Measurements from ENCODE around the gene KAT6B.

The KAT6B gene

GRCh38 chr10:74925708-74926107 is 99.3 kb downstream of the KAT6B start:
- TF ChIP-seq CTCF (conservative IDR thresholded peaks at IDR 0.05; ENCODE audit: control insufficient read depth, insufficient read depth, low read depth, low read length) = no peak
- DNase-seq (ENCODE audit: low read depth) = no peak
- H3K4me3 ChIP-seq (ENCODE audit: control insufficient read depth, low read depth, low read length) = no peak overlapping the region

- H3K4me3 ChIP-seq (ENCODE audit: control insufficient read depth, low read depth, low read length) = no peak overlapping the region
- DNase-seq (ENCODE audit: low read depth) = no peak
- no peak for TF ChIP-seq CTCF (conservative IDR thresholded peaks at IDR 0.05; ENCODE audit: control insufficient read depth, insufficient read depth, low read depth, low read length)
Observed at GRCh38 chr10:74926791-74927585, 100.6 kb downstream of the KAT6B start.

DNA sequence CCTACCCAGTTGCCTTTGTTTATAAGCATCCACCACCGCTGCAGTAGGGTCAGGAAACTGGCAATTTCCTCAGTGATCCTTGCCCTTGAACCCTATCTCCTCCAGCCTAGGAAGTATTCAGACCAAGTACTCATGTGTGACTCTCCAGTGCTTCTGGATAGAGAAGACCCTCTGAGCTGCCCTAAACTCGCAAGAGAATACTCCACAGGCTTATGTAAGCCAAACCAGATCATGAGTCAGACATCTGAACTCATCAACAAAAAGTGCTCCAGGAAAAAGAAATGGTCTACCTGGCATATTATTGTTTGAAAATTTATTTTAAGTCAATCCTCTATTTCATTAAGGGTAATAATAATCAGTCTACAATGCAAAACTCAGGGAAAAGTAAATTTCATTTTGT is 101.3 kb downstream of the KAT6B start:
- DNase-seq (ENCODE audit: low read depth) = peak; percentile 61
- TF ChIP-seq CTCF (conservative IDR thresholded peaks at IDR 0.05; ENCODE audit: control insufficient read depth, insufficient read depth, low read depth, low read length) = no peak
- H3K4me3 ChIP-seq (ENCODE audit: control insufficient read depth, low read depth, low read length) = no peak overlapping the region

GRCh38 chr10:74928742-74929191 is 102.4 kb downstream of the KAT6B start:
- peak; percentile 49 for DNase-seq (ENCODE audit: low read depth)
- no peak overlapping the region for H3K4me3 ChIP-seq (ENCODE audit: control insufficient read depth, low read depth, low read length)
- TF ChIP-seq CTCF (conservative IDR thresholded peaks at IDR 0.05; ENCODE audit: control insufficient read depth, insufficient read depth, low read depth, low read length) = no peak

- no peak for TF ChIP-seq CTCF (conservative IDR thresholded peaks at IDR 0.05; ENCODE audit: control insufficient read depth, insufficient read depth, low read depth, low read length)
- DNase-seq (ENCODE audit: low read depth) = peak; percentile 69
- H3K4me3 ChIP-seq (ENCODE audit: control insufficient read depth, low read depth, low read length) = no peak overlapping the region
Observed at GRCh38 chr10:74929197-74929596, 102.8 kb downstream of the KAT6B start.

- no peak overlapping the region for H3K4me3 ChIP-seq (ENCODE audit: control insufficient read depth, low read depth, low read length)
- no peak for DNase-seq (ENCODE audit: low read depth)
- no peak for TF ChIP-seq CTCF (conservative IDR thresholded peaks at IDR 0.05; ENCODE audit: control insufficient read depth, insufficient read depth, low read depth, low read length)
Observed at GRCh38 chr10:74930965-74931364, 104.6 kb downstream of the KAT6B start.
